DOHH2 (cell line): ENCODE data around the gene APOBEC2.

ENCODE experiments used
- EZH2phosphoT487 ChIP-seq: fragments of 200-600 bp; sonication (generic); IDR thresholded peaks from 2 replicates; pipeline ENCODE4 v1.6.1; 2017; ENCODE audit warnings: borderline replicate concordance, mild to moderate bottlenecking, antibody characterized with exemption, low read length, moderate library complexity, mixed read lengths
- TF ChIP-seq, protein P1 (sequence below): fragments of 200-600 bp; sonication (generic); IDR thresholded peaks from one replicate; pipeline ENCODE4 v1.5.1; 2014; ENCODE audit warnings: antibody characterized with exemption, mild to moderate bottlenecking, low read depth, low read length; ENCODE audit not compliant: poor library complexity, severe bottlenecking

DNA sequence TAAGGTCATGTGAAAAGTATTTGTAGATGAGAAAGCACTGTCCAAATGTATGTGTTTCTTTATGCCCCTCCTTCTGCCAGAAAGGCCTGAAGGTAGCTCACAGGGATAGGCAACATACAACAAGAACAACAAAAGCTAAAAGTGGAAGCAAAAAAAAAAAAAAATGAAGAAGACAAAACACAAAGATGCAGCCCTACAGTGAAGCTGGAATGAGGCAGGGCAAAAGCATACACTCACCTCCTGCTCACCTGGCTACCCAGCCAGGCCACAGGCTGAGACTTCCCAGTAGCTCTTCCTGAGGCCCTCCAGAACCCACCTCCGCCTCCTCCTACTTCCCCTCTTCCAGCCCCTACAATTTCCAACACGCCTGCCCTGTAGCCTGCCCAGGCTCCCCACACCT is 16.4 kb upstream of the APOBEC2 start:
- TF ChIP-seq, protein P1, sequence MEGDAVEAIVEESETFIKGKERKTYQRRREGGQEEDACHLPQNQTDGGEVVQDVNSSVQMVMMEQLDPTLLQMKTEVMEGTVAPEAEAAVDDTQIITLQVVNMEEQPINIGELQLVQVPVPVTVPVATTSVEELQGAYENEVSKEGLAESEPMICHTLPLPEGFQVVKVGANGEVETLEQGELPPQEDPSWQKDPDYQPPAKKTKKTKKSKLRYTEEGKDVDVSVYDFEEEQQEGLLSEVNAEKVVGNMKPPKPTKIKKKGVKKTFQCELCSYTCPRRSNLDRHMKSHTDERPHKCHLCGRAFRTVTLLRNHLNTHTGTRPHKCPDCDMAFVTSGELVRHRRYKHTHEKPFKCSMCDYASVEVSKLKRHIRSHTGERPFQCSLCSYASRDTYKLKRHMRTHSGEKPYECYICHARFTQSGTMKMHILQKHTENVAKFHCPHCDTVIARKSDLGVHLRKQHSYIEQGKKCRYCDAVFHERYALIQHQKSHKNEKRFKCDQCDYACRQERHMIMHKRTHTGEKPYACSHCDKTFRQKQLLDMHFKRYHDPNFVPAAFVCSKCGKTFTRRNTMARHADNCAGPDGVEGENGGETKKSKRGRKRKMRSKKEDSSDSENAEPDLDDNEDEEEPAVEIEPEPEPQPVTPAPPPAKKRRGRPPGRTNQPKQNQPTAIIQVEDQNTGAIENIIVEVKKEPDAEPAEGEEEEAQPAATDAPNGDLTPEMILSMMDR = no peak
- no peak for TF ChIP-seq EZH2phosphoT487
